Mucosa of descending colon (tissue), 3 donors: ENCODE measurements around the gene LNPEP. TPM values are rescaled to one million over a fixed set of nuclear protein-coding genes. Genes with fewer than 3 reads are reported as not detected.

Experiments used
- ATAC-seq: fragments of 200-7000 bp; cut with Tn5 transposase; one replicate; pipeline ENCODE4 v1.9.1; 2020; ENCODE audit warnings: mild to moderate bottlenecking, moderate library complexity
- DNase-seq, 3 donors: peaks; one replicate each; pipeline ENCODE4 v3.0.0-alpha.2; 2020
- H3K36me3 ChIP-seq: fragments of 200-600 bp; one replicate; pipeline ENCODE4 v1.8.0; 2021; ENCODE audit warnings: low read depth, mild to moderate bottlenecking
- H3K4me1 ChIP-seq: fragments of 200-600 bp; one replicate; pipeline ENCODE4 v1.8.0; 2021; ENCODE audit warnings: low read depth, mild to moderate bottlenecking
- H3K4me3 ChIP-seq: fragments of 200-600 bp; one replicate; pipeline ENCODE4 v1.8.0; 2021; ENCODE audit warnings: mild to moderate bottlenecking
- H3K9me3 ChIP-seq: fragments of 200-600 bp; one replicate; pipeline ENCODE4 v1.8.0; 2021; ENCODE audit warnings: mild to moderate bottlenecking
- CTCF ChIP-seq: fragments of 200-600 bp; IDR thresholded peaks from one replicate; pipeline ENCODE4 v1.8.0; 2022; ENCODE audit warnings: antibody characterized with exemption, mild to moderate bottlenecking
- intact Hi-C, 2 donors: fragments of 100-400 bp; cut with DNase I in 1 of 2; cut with micrococcal nuclease in 1 of 2; formaldehyde crosslinking; loops; one replicate each; pipeline versions ENCODE4 v1.11.0 to v1.11.1; 2022; cut with DNase I, micrococcal nuclease
- total RNA-seq, 3 donors: library from RNA; stranded (reverse); fragmentation: NEBNext Ultra II Directional in 2 of 3; extraction: Animal tissue kit (Norgen Biotek cat#: 25700) in 2 of 3; gene quantifications; one replicate each; pipeline versions ENCODE4 v1.2.1 to v1.2.4, GENCODE V29; 2021 to 2023
- donor health status: DM: no; HTN: no; CAD: no; lungs with moderate emphysema.
- donor health status: DM: no; HTN: no; CAD: no.
- donor health status: DM: no; HTN: yes; CAD: no.

Gene LNPEP
- total RNA-seq, 3 donors from 2014 or later = 32.3 to 54.7 (median 38.2) TPM

GRCh38 chr5:96901841-96902240 is 34.0 kb upstream of the LNPEP start:
- DNase-seq = no peak
- Histone ChIP-seq H3K36me3 (no peaks in the 10 kb centered on the region), H3K4me3 (no peak overlapping the region), H3K4me1 (no peaks in the 10 kb centered on the region), H3K9me3 (no peaks in the 10 kb centered on the region)
- ATAC-seq = no peak
- intact Hi-C loops = no loop called here
- no peak for TF ChIP-seq CTCF

GRCh38 chr5:96902876-96903275 is 33.0 kb upstream of the LNPEP start:
- ATAC-seq (no peak), DNase-seq (no peak)
- Histone ChIP-seq H3K4me3 (no peak overlapping the region), H3K4me1 (no peaks in the 10 kb centered on the region), H3K9me3 (no peaks in the 10 kb centered on the region), H3K36me3 (no peaks in the 10 kb centered on the region)
- intact Hi-C loops = no loop called here
- no peak for TF ChIP-seq CTCF

GRCh38 chr5:96903300-96903699 is 32.6 kb upstream of the LNPEP start:
- Histone ChIP-seq H3K9me3 (no peaks in the 10 kb centered on the region), H3K4me3 (no peak overlapping the region), H3K36me3 (no peaks in the 10 kb centered on the region), H3K4me1 (no peaks in the 10 kb centered on the region)
- ATAC-seq (no peak), DNase-seq (no peak)
- no peak for TF ChIP-seq CTCF
- intact Hi-C loops = no loop called here

GRCh38 chr5:96904054-96904931 is 31.6 kb upstream of the LNPEP start:
- intact Hi-C loops = no loop called here
- H3K36me3 ChIP-seq = no peaks in the 10 kb centered on the region
- H3K9me3 ChIP-seq = no peaks in the 10 kb centered on the region
- no peak overlapping the region for H3K4me3 ChIP-seq
- no peak for TF ChIP-seq CTCF
- H3K4me1 ChIP-seq = no peaks in the 10 kb centered on the region
- DNase-seq = no peak
- ATAC-seq = no peak

GRCh38 chr5:96905864-96906263 is 30.0 kb upstream of the LNPEP start:
- Histone ChIP-seq H3K36me3 (no peaks in the 10 kb centered on the region), H3K9me3 (no peaks in the 10 kb centered on the region), H3K4me3 (no peak overlapping the region), H3K4me1 (no peaks in the 10 kb centered on the region)
- ATAC-seq (peak; percentile 36), DNase-seq (no peak)
- TF ChIP-seq CTCF = no peak
- intact Hi-C loops = no loop called here
